Measurements from ENCODE around the gene ZNF750. TPM values are rescaled to one million over a fixed set of nuclear protein-coding genes. Genes with fewer than 3 reads are reported as not detected.
A peak's percentile ranks its signal among the peaks of the same experiment; 100 is the strongest.

The ZNF750 gene
- total RNA-seq, 2 donors from 2014 or later: not detected

DNA sequence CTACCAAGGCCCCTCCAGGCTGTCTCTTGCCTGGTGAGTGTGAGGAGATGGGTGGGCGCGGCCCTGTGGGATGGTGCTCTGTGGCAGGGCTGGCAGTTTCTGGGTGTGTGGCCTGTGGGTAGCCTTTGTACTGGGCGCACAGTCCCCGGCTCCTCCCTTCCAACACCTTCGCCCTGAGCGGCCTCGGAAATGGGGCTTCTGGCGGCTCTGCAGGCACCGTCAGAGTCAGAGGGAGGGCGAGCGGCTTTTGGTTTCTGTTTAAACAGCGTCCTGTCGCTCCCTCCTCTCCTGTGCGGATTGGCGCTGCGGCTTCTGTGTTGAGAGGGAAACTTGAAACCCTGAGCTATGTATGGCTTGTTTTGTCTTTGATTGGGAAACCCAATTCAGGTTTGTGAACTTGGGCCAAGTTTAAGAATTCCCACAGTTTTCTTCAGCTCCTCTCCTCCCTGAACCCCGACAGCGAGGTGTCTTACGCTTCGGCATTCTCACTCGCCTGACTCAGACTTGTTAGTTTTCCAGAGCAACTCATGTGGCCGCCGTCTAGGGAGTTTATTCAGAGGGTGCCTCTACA lies 8.3 kb upstream of the ZNF750 start:
- H3K27ac ChIP-seq: peak overlapping the region in 2 of 4 donors; percentile 48 to 62
- H3K36me3 ChIP-seq (replicated peaks in 1 of 2; ENCODE audit: insufficient read depth in 1 of 2, low read depth in 2 of 2): no peaks in the 10 kb centered on the region
- no peaks in the 10 kb centered on the region for H3K4me1 ChIP-seq
- H3K9me3 ChIP-seq: no peaks in the 10 kb centered on the region
- no peak overlapping the region for H3K4me3 ChIP-seq
- H3K27me3 ChIP-seq: no peaks in the 10 kb centered on the region
- WGBS, 2 donors: 69 to 72% methylated on average over 20 to 23 of the region's 23 CpGs
- intact Hi-C loops (cut with DNase I): no loop called here
- peak in 2 of 4 donors; percentile 42 to 45 for DNase-seq
- TF ChIP-seq, protein P1, sequence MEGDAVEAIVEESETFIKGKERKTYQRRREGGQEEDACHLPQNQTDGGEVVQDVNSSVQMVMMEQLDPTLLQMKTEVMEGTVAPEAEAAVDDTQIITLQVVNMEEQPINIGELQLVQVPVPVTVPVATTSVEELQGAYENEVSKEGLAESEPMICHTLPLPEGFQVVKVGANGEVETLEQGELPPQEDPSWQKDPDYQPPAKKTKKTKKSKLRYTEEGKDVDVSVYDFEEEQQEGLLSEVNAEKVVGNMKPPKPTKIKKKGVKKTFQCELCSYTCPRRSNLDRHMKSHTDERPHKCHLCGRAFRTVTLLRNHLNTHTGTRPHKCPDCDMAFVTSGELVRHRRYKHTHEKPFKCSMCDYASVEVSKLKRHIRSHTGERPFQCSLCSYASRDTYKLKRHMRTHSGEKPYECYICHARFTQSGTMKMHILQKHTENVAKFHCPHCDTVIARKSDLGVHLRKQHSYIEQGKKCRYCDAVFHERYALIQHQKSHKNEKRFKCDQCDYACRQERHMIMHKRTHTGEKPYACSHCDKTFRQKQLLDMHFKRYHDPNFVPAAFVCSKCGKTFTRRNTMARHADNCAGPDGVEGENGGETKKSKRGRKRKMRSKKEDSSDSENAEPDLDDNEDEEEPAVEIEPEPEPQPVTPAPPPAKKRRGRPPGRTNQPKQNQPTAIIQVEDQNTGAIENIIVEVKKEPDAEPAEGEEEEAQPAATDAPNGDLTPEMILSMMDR (IDR thresholded peaks at IDR 0.05): no peak
- no peak for TF ChIP-seq POLR2A (IDR thresholded peaks at IDR 0.05)
- ATAC-seq: peak; percentile 38

DNA sequence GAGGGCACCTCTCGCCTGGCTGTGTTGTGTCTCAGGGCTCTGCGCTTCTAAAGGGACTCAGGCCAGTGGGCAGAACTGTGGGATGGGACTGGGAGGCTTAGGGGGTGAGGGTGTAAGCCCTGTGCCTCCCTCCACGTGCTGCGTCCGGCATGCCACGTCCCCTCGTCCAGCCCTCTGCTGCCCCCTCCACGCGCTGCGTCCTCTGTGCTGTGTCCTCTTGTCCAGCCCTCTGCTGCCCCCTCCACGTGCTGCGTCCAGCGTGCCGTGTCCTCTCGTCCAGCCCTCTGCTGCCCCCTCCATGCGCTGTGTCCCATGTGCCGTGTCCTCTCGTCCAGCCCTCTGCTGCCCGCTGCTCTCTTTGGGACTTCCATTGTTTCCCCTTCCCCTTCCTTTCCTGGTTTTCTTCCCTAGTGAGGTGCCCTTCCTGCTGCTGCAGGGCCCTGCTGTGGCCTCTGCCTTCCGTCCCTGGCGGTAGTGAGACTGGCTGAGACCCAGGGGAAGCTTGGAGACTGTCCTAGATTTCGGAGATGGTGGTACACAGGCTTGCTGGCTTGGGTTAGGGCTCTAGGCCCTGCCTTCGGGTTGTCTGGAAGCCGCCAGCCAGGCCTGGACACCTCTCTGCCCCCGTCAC lies 6.4 kb upstream of the ZNF750 start:
- no peak overlapping the region for H3K4me3 ChIP-seq
- H3K4me1 ChIP-seq: no peaks in the 10 kb centered on the region
- intact Hi-C loops (cut with DNase I): no loop called here
- no peaks in the 10 kb centered on the region for H3K36me3 ChIP-seq (replicated peaks in 1 of 2; ENCODE audit: insufficient read depth in 1 of 2, low read depth in 2 of 2)
- no peak for TF ChIP-seq POLR2A (IDR thresholded peaks at IDR 0.05)
- TF ChIP-seq, protein P1 (IDR thresholded peaks at IDR 0.05): no peak
- H3K9me3 ChIP-seq: no peaks in the 10 kb centered on the region
- no peaks in the 10 kb centered on the region for H3K27me3 ChIP-seq
- H3K27ac ChIP-seq: peak overlapping the region in 1 of 4 donors; percentile 24
- DNase-seq (peak in 1 of 4 donors; percentile 4), ATAC-seq (no peak)
- 84% methylated on average over 21 to 25 of the region's 25 CpGs for WGBS, 2 donors

DNA sequence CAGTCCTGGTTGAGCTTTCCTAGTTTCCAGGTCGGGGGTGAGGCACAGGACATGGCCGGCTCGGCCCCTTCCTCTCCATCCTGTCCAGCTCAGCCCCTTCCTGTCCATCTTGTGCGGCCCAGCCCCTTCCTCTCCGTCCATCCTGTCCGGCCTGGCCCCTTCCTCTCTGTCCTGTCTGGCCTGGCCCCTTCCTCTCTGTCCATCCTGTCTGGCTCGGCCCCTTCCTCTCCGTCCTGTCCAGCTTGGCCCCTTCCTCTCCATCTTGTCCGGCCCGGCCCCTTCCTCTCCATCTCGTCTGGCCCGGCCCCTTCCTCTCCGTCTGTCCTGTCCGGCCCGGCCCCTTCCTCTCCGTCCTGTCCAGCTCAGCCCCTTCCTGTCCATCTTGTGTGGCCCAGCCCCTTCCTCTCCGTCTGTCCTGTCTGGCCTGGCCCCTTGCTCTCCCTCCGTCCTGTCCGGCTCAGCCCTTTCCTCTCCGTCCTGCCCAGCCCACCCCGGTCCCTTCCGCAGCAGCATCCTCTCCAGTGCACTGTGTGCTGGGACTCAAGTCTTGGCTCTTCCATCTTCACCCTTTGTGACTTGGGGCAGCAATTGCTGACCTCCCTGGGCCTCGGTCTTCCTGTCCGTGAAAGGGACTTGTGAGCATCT lies 5.5 kb upstream of the ZNF750 start:
- no peaks in the 10 kb centered on the region for H3K36me3 ChIP-seq (replicated peaks in 1 of 2; ENCODE audit: insufficient read depth in 1 of 2, low read depth in 2 of 2)
- H3K27me3 ChIP-seq: no peaks in the 10 kb centered on the region
- TF ChIP-seq, protein P1 (IDR thresholded peaks at IDR 0.05): no peak
- no peak for TF ChIP-seq POLR2A (IDR thresholded peaks at IDR 0.05)
- ATAC-seq (peak; percentile 56), DNase-seq (peak in 1 of 4 donors; percentile 7)
- intact Hi-C loops (cut with DNase I): no loop called here
- H3K27ac ChIP-seq: peak overlapping the region in 1 of 4 donors; percentile 24
- H3K4me1 ChIP-seq: no peaks in the 10 kb centered on the region
- no peak overlapping the region for H3K4me3 ChIP-seq
- H3K9me3 ChIP-seq: no peaks in the 10 kb centered on the region
- 82 to 90% methylated on average over 22 to 24 of the region's 24 CpGs for WGBS, 2 donors

DNA sequence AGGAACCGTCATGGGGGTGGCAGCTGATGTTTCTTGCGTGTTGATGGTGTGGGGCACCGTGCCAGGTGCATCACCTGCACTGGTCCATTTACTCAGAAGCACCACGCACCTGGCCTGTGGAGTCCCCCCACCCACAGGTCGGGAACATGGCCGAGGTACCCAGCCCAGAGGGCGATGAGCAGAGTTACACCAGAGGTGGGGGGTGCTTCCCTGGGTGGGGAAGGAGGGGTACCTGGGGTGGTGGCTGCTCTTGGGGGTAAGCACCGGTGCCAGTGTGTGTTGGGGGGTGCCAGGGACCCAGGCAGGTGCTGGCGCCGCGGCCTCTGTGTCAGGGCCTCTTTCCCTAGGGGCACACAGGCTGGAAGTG lies 5.0 kb upstream of the ZNF750 start:
- H3K36me3 ChIP-seq (replicated peaks in 1 of 2; ENCODE audit: insufficient read depth in 1 of 2, low read depth in 2 of 2): no peaks in the 10 kb centered on the region
- H3K4me1 ChIP-seq: no peaks in the 10 kb centered on the region
- ATAC-seq (no peak), DNase-seq (no peak)
- H3K27ac ChIP-seq: peak overlapping the region in 1 of 4 donors; percentile 24
- 82 to 89% methylated on average over 8 to 11 of the region's 11 CpGs for WGBS, 2 donors
- H3K9me3 ChIP-seq: no peaks in the 10 kb centered on the region
- no peaks in the 10 kb centered on the region for H3K27me3 ChIP-seq
- no peak overlapping the region for H3K4me3 ChIP-seq
- intact Hi-C loops (cut with DNase I): no loop called here
- no peak for TF ChIP-seq POLR2A (IDR thresholded peaks at IDR 0.05)
- TF ChIP-seq, protein P1 (IDR thresholded peaks at IDR 0.05): no peak
